Duodenal mucosa (tissue), 2 donors: ENCODE measurements around the gene HARBI1.

Experiments used
- H3K27ac ChIP-seq: one replicate; pipeline ENCODE4 v1.7.0; 2013; ENCODE audit warnings: low read depth, low read length
- H3K27me3 ChIP-seq, 2 donors: one replicate each; pipeline ENCODE4 v1.7.0; 2013; ENCODE audit warnings: low read length in 2 of 2, control low read depth in 1 of 2; ENCODE audit not compliant: insufficient read depth in 2 of 2, control insufficient read depth in 1 of 2
- H3K36me3 ChIP-seq, 2 donors: one replicate each; pipeline ENCODE4 v1.7.0; 2013; ENCODE audit warnings: low read length in 2 of 2, control low read depth in 1 of 2; ENCODE audit not compliant: insufficient read depth in 2 of 2, control insufficient read depth in 1 of 2
- H3K4me1 ChIP-seq, 2 donors: one replicate each; pipeline ENCODE4 v1.7.0; 2013; ENCODE audit warnings: low read length in 2 of 2, control low read depth in 1 of 2; ENCODE audit not compliant: insufficient read depth in 2 of 2, control insufficient read depth in 1 of 2
- H3K4me3 ChIP-seq, 2 donors: one replicate each; pipeline ENCODE4 v1.7.0; 2013; ENCODE audit warnings: low read length in 2 of 2, low read depth in 1 of 2
- H3K9ac ChIP-seq, 2 donors: one replicate each; pipeline ENCODE4 v1.7.0; 2013; ENCODE audit warnings: low read length in 2 of 2, low read depth in 1 of 2
- H3K9me3 ChIP-seq, 2 donors: one replicate each; pipeline ENCODE4 v1.7.0; 2013; ENCODE audit warnings: low read length in 2 of 2, control low read depth in 1 of 2; ENCODE audit not compliant: control insufficient read depth in 1 of 2

The HARBI1 gene

GRCh38 chr11:46599340-46600193 lies 17.5 kb downstream of the HARBI1 start:
- Histone ChIP-seq H3K27me3 (no peaks in the 10 kb centered on the region), H3K27ac (no peak overlapping the region), H3K9ac (no peak overlapping the region), H3K4me3 (no peak overlapping the region), H3K36me3 (peaks cover 0 to 6% of the 10 kb centered on the region in 2 donors), H3K4me1 (peaks cover 4 to 8% of the 10 kb centered on the region in 2 donors), H3K9me3 (no peaks in the 10 kb centered on the region)

- Histone ChIP-seq H3K4me3 (no peak overlapping the region), H3K27ac (no peak overlapping the region), H3K27me3 (no peaks in the 10 kb centered on the region), H3K36me3 (no peaks in the 10 kb centered on the region), H3K4me1 (peaks cover 10 to 13% of the 10 kb centered on the region in 2 donors), H3K9ac (no peak overlapping the region), H3K9me3 (no peaks in the 10 kb centered on the region)
These were observed 19.3 kb downstream of the HARBI1 start for GRCh38 chr11:46597609-46598219.

GRCh38 chr11:46597155-46597554 lies 19.9 kb downstream of the HARBI1 start:
- H3K4me1 ChIP-seq, result peaks cover 16% of the 10 kb centered on the region in 2 donors
- no peak overlapping the region for H3K4me3 ChIP-seq
- H3K36me3 ChIP-seq, result no peaks in the 10 kb centered on the region
- no peaks in the 10 kb centered on the region for H3K9me3 ChIP-seq
- no peak overlapping the region for H3K27ac ChIP-seq
- no peak overlapping the region for H3K9ac ChIP-seq
- no peaks in the 10 kb centered on the region for H3K27me3 ChIP-seq

GRCh38 chr11:46594785-46595184 lies 22.2 kb downstream of the HARBI1 start:
- Histone ChIP-seq H3K9me3 (no peaks in the 10 kb centered on the region), H3K4me3 (peak overlapping the region in 1 of 2 donors; percentile 94), H3K36me3 (no peaks in the 10 kb centered on the region), H3K4me1 (peaks cover 20 to 29% of the 10 kb centered on the region in 2 donors), H3K9ac (no peak overlapping the region), H3K27ac (no peak overlapping the region), H3K27me3 (no peaks in the 10 kb centered on the region)

- no peak overlapping the region for H3K27ac ChIP-seq
- no peaks in the 10 kb centered on the region for H3K9me3 ChIP-seq
These were observed 22.7 kb downstream of the HARBI1 start for GRCh38 chr11:46594374-46594700.

GRCh38 chr11:46593550-46594373 lies 23.3 kb downstream of the HARBI1 start, which contains the start of gene AMBRA1:
TSS of gene AMBRA1 (minus strand) at chr11:46594023. CDS start at chr11:46548380, 45,643 bp downstream.
- no peaks in the 10 kb centered on the region for H3K27me3 ChIP-seq
- peaks cover 20 to 31% of the 10 kb centered on the region in 2 donors for H3K4me1 ChIP-seq
- peak within 1 kb of the TSS; percentile 79 to 88 for H3K9ac ChIP-seq
- peak within 1 kb of the TSS; percentile 66 for H3K27ac ChIP-seq
- no peaks in the 10 kb centered on the region for H3K9me3 ChIP-seq
- H3K36me3 ChIP-seq, result no peaks in the 10 kb centered on the region
- H3K4me3 ChIP-seq, result peak within 1 kb of the TSS; percentile 88 to 94

More at GRCh38 chr11:46594374-46594700, 22.7 kb downstream of the HARBI1 start:
- H3K4me3 ChIP-seq, result peak overlapping the region; percentile 88 to 94
- no peaks in the 10 kb centered on the region for H3K27me3 ChIP-seq
- peak overlapping the region; percentile 20 to 88 for H3K9ac ChIP-seq
- H3K36me3 ChIP-seq, result no peaks in the 10 kb centered on the region
- H3K4me1 ChIP-seq, result peaks cover 20 to 30% of the 10 kb centered on the region in 2 donors

- peaks cover 16 to 26% of the 10 kb centered on the region in 2 donors for H3K4me1 ChIP-seq
- H3K27ac ChIP-seq, result no peak overlapping the region
- H3K36me3 ChIP-seq, result no peaks in the 10 kb centered on the region
- no peak overlapping the region for H3K9ac ChIP-seq
- H3K4me3 ChIP-seq, result peak overlapping the region in 1 of 2 donors; percentile 15
- H3K27me3 ChIP-seq, result no peaks in the 10 kb centered on the region
- H3K9me3 ChIP-seq, result no peaks in the 10 kb centered on the region
These were observed 26.1 kb downstream of the HARBI1 start for GRCh38 chr11:46590740-46591605.

GRCh38 chr11:46588915-46589314 lies 28.1 kb downstream of the HARBI1 start:
- Histone ChIP-seq H3K36me3 (no peaks in the 10 kb centered on the region), H3K4me3 (no peak overlapping the region), H3K27me3 (no peaks in the 10 kb centered on the region), H3K9ac (no peak overlapping the region), H3K9me3 (no peaks in the 10 kb centered on the region), H3K27ac (no peak overlapping the region), H3K4me1 (peaks cover 16 to 18% of the 10 kb centered on the region in 2 donors)

- no peak overlapping the region for H3K9ac ChIP-seq
These were observed 28.9 kb downstream of the HARBI1 start for GRCh38 chr11:46588131-46588530.

More at GRCh38 chr11:46588131-46588530, 28.9 kb downstream of the HARBI1 start:
- Histone ChIP-seq H3K4me1 (peaks cover 14 to 18% of the 10 kb centered on the region in 2 donors), H3K9me3 (no peaks in the 10 kb centered on the region), H3K4me3 (no peak overlapping the region), H3K36me3 (no peaks in the 10 kb centered on the region), H3K27ac (no peak overlapping the region), H3K27me3 (no peaks in the 10 kb centered on the region)
